Sigmoid colon (tissue), 4 donors: ENCODE data around the gene RADIL.

ENCODE experiments used
- CTCF ChIP-seq, 4 experiments: fragments of 450-650 bp in 3 of 4; fragments of 200-600 bp in 1 of 4; IDR thresholded peaks; one replicate each; pipeline ENCODE4 v1.5.1; 2016 to 2019; ENCODE audit warnings: antibody characterized with exemption in 4 of 4, mild to moderate bottlenecking in 3 of 4, moderate library complexity in 2 of 4
- POLR2A ChIP-seq, 2 donors: fragments of 450-650 bp; IDR thresholded peaks; one replicate each; pipeline ENCODE4 v1.6.1; 2016; ENCODE audit warnings: antibody characterized with exemption in 2 of 2, mild to moderate bottlenecking in 2 of 2, moderate library complexity in 2 of 2
- POLR2AphosphoS5 ChIP-seq, 4 donors: sonication (generic); formaldehyde crosslinking; IDR thresholded peaks; one replicate each; pipeline ENCODE4 v1.6.1; 2017; ENCODE audit warnings: antibody characterized with exemption in 4 of 4

- no peak for TF ChIP-seq CTCF (IDR thresholded peaks at IDR 0.05)
- TF ChIP-seq POLR2A (IDR thresholded peaks at IDR 0.05): no peak
- TF ChIP-seq POLR2AphosphoS5 (IDR thresholded peaks at IDR 0.05): no peak
Observed at GRCh38 chr7:4868493-4868892, 15.0 kb downstream of the RADIL start.
